ENCODE data around the gene LYZL4. TPM values are rescaled to one million over a fixed set of nuclear protein-coding genes. Genes with fewer than 3 reads are reported as not detected.

The LYZL4 gene
- polyA plus RNA-seq, 1 donor from 2014 or later = not detected

GRCh38 chr3:42421818-42422796 lies 11.7 kb upstream of the LYZL4 start:
- Histone ChIP-seq H3K9ac (ENCODE audit: low read length) (no peak overlapping the region), H3K27me3 (ENCODE audit: insufficient read depth, low read depth, low read length) (peaks cover 44% of the 10 kb centered on the region), H2AFZ (ENCODE audit: low read depth, low read length) (no peak overlapping the region), H3K79me2 (replicated peaks; ENCODE audit: insufficient read depth, low read length) (no peaks in the 10 kb centered on the region), H3K9me2 (ENCODE audit: insufficient read depth, low read length) (no peaks in the 10 kb centered on the region), H3K9me3 (ENCODE audit: low read length) (no peaks in the 10 kb centered on the region), H3K27ac (ENCODE audit: low read length) (no peak overlapping the region), H4K20me1 (ENCODE audit: insufficient read depth) (no peaks in the 10 kb centered on the region), H3K36me3 (ENCODE audit: insufficient read depth, low read length) (no peaks in the 10 kb centered on the region), H3K4me2 (ENCODE audit: low read length) (no peak overlapping the region), H3F3A (ENCODE audit: insufficient read depth, low read length, poor library complexity, severe bottlenecking) (no peaks in the 10 kb centered on the region), H3K4me3 (ENCODE audit: low read length) (no peak overlapping the region)
- TF ChIP-seq EP300 (conservative IDR thresholded peaks at IDR 0.05; ENCODE audit: poor library complexity, severe bottlenecking) (no peak), RAD21 (conservative IDR thresholded peaks at IDR 0.05) (no peak), SMC3 (conservative IDR thresholded peaks at IDR 0.05; ENCODE audit: poor library complexity) (no peak), POLR2AphosphoS5 (IDR thresholded peaks at IDR 0.05) (no peak), MXI1 (conservative IDR thresholded peaks at IDR 0.05; ENCODE audit: poor library complexity, severe bottlenecking) (no peak), EZH2 (IDR thresholded peaks at IDR 0.05; ENCODE audit: borderline replicate concordance, insufficient read depth, low read length, poor library complexity, severe bottlenecking) (no peak), TAF1 (IDR thresholded peaks at IDR 0.05; ENCODE audit: low read depth) (no peak)
- TF ChIP-seq, protein P1, sequence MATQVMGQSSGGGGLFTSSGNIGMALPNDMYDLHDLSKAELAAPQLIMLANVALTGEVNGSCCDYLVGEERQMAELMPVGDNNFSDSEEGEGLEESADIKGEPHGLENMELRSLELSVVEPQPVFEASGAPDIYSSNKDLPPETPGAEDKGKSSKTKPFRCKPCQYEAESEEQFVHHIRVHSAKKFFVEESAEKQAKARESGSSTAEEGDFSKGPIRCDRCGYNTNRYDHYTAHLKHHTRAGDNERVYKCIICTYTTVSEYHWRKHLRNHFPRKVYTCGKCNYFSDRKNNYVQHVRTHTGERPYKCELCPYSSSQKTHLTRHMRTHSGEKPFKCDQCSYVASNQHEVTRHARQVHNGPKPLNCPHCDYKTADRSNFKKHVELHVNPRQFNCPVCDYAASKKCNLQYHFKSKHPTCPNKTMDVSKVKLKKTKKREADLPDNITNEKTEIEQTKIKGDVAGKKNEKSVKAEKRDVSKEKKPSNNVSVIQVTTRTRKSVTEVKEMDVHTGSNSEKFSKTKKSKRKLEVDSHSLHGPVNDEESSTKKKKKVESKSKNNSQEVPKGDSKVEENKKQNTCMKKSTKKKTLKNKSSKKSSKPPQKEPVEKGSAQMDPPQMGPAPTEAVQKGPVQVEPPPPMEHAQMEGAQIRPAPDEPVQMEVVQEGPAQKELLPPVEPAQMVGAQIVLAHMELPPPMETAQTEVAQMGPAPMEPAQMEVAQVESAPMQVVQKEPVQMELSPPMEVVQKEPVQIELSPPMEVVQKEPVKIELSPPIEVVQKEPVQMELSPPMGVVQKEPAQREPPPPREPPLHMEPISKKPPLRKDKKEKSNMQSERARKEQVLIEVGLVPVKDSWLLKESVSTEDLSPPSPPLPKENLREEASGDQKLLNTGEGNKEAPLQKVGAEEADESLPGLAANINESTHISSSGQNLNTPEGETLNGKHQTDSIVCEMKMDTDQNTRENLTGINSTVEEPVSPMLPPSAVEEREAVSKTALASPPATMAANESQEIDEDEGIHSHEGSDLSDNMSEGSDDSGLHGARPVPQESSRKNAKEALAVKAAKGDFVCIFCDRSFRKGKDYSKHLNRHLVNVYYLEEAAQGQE (IDR thresholded peaks at IDR 0.05; ENCODE audit: borderline replicate concordance) = no peak
- TF ChIP-seq, protein P2, sequence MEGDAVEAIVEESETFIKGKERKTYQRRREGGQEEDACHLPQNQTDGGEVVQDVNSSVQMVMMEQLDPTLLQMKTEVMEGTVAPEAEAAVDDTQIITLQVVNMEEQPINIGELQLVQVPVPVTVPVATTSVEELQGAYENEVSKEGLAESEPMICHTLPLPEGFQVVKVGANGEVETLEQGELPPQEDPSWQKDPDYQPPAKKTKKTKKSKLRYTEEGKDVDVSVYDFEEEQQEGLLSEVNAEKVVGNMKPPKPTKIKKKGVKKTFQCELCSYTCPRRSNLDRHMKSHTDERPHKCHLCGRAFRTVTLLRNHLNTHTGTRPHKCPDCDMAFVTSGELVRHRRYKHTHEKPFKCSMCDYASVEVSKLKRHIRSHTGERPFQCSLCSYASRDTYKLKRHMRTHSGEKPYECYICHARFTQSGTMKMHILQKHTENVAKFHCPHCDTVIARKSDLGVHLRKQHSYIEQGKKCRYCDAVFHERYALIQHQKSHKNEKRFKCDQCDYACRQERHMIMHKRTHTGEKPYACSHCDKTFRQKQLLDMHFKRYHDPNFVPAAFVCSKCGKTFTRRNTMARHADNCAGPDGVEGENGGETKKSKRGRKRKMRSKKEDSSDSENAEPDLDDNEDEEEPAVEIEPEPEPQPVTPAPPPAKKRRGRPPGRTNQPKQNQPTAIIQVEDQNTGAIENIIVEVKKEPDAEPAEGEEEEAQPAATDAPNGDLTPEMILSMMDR (IDR thresholded peaks at IDR 0.05; ENCODE audit: poor library complexity, severe bottlenecking) = no peak

DNA sequence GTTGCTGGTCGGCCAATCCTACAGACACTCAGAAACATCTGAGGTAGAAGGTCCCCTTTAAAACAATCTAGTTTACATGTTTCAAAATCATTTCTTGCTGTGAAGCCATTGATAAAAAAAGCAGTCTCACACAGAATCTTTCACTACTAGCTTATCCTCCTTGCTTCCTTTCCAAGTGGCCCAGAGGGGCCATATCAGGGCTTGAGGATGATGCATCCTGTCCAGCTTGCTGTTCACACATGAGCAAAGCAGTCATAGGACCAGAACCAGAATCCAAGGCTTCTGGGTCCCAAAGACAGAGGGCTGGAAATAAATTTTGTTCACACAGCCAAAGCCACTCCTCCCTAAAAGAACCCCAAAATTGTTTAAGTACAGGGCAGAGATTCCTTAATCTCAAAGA lies 9.2 kb upstream of the LYZL4 start:
- Histone ChIP-seq H3K9me3 (ENCODE audit: low read length) (no peaks in the 10 kb centered on the region), H3K4me2 (ENCODE audit: low read length) (no peak overlapping the region), H3K27ac (ENCODE audit: low read length) (no peak overlapping the region), H3K27me3 (ENCODE audit: insufficient read depth, low read depth, low read length) (peaks cover 32% of the 10 kb centered on the region), H3K9me2 (ENCODE audit: insufficient read depth, low read length) (no peaks in the 10 kb centered on the region), H4K20me1 (ENCODE audit: insufficient read depth) (no peaks in the 10 kb centered on the region), H3K9ac (ENCODE audit: low read length) (no peak overlapping the region), H3K36me3 (ENCODE audit: insufficient read depth, low read length) (no peaks in the 10 kb centered on the region), H3K4me3 (ENCODE audit: low read length) (no peak overlapping the region), H2AFZ (ENCODE audit: low read depth, low read length) (no peak overlapping the region), H3F3A (ENCODE audit: insufficient read depth, low read length, poor library complexity, severe bottlenecking) (no peaks in the 10 kb centered on the region), H3K79me2 (replicated peaks; ENCODE audit: insufficient read depth, low read length) (no peaks in the 10 kb centered on the region)
- TF ChIP-seq, protein P1 (IDR thresholded peaks at IDR 0.05; ENCODE audit: borderline replicate concordance) = no peak
- TF ChIP-seq SMC3 (conservative IDR thresholded peaks at IDR 0.05; ENCODE audit: poor library complexity) (no peak), EZH2 (IDR thresholded peaks at IDR 0.05; ENCODE audit: borderline replicate concordance, insufficient read depth, low read length, poor library complexity, severe bottlenecking) (no peak), TAF1 (IDR thresholded peaks at IDR 0.05; ENCODE audit: low read depth) (no peak), MXI1 (conservative IDR thresholded peaks at IDR 0.05; ENCODE audit: poor library complexity, severe bottlenecking) (no peak), POLR2AphosphoS5 (IDR thresholded peaks at IDR 0.05) (no peak), RAD21 (conservative IDR thresholded peaks at IDR 0.05) (no peak), EP300 (conservative IDR thresholded peaks at IDR 0.05; ENCODE audit: poor library complexity, severe bottlenecking) (no peak)
- TF ChIP-seq, protein P2 (IDR thresholded peaks at IDR 0.05; ENCODE audit: poor library complexity, severe bottlenecking) = no peak
